Right renal pelvis (tissue), 4 donors: ENCODE measurements around the gene RIMBP3C. TPM values are rescaled to one million over a fixed set of nuclear protein-coding genes. Genes with fewer than 3 reads are reported as not detected.
"Not testable (repeated sequence)": the region's sequence is repeated elsewhere in the genome, so short reads cannot be mapped to it uniquely, and the experiment has no call there.

Source experiments
- DNase-seq, 4 donors: peaks; one replicate each; pipeline ENCODE4 v3.0.0-alpha.2; 2013; ENCODE audit warnings: low read depth in 4 of 4, low spot score in 3 of 4, missing footprints in 1 of 4
- polyA plus RNA-seq, 4 donors: library from polyadenylated mRNA; unstranded; fragments of 120-200 nt; gene quantifications; one replicate each; pipeline ENCODE4 v1.2.1, GENCODE V29; 2013; ENCODE audit not compliant: insufficient read length in 4 of 4

Gene RIMBP3C
- under 1 TPM; 0.25 to 0.50 (median 0.41) TPM for polyA plus RNA-seq

GRCh38 chr22:21551361-21551760 lies at the start of gene RIMBP3C:
TSS of gene RIMBP3C (minus strand) at chr22:21551461. CDS start at chr22:21550976, 485 bp downstream.
- DNase-seq: not testable (repeated sequence)

- no peak for DNase-seq
Measured at GRCh38 chr22:21599053-21599893, 48.0 kb upstream of the RIMBP3C start.

- DNase-seq: no peak
Measured at GRCh38 chr22:21598302-21598701, 47.0 kb upstream of the RIMBP3C start.

GRCh38 chr22:21596356-21597135 lies 45.3 kb upstream of the RIMBP3C start:
- DNase-seq: not testable (repeated sequence)

- DNase-seq: no peak
Measured at GRCh38 chr22:21594865-21595452, 43.7 kb upstream of the RIMBP3C start.

DNA sequence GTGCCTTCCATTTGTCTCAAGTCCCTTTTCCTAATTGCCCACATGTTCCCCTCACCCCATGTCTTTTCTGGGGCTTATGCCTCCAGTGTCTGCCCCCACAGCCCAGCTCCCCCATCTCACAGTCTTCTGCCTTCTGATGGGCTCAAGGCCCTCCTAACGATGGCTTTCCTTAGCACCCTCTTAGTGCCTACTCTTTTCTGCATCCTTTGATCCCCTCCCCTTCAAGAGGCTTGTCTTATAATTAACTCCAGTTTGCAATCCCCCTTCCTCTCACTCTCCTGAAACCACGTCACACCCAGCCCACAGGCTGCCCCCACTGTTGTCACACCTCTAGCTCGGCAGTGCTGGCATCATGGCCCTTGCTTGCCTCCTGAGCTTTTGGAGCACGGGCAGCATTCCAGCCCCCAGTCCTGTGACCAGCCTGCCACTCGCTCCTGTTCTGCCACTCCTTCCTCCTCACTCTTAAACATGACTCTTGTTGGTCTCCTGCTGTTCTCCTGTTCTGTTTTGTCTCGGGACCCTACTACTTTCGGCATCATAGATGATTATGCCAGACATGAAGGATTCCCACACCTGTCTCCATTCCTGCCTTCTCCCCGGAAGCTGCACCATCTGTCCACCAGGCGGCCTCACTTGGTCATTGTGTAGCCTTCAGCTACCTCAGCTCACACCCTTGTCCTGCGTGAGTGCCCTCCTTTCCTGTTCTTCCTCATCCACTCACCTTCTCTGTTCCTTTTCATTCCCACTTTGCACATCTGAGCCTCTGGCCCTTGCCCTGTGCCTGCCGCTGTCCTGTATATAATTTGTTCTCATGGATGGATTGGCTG lies 42.4 kb upstream of the RIMBP3C start:
- DNase-seq: no peak

GRCh38 chr22:21592422-21592821 lies 41.2 kb upstream of the RIMBP3C start:
- DNase-seq: no peak

DNA sequence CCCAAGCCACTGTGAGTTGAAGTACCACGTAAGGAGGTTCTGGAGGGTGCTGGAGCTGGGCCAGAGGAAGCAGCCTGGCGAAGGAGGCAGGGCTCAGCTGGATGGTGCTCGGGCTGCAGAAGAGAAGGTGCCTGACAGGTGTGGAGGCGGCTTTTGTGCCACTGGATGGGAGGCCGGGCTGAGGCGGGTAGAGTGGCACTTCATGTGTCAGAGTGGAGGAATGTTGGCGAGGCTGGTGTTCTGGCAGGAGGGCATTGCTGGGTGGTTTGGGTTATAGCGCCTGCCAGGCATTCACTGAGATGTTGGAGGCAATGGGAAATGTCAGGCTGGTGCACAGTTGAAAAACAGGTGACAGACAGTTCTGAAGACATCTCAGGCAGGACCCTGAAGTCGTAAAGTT lies 40.4 kb upstream of the RIMBP3C start:
- no peak for DNase-seq

DNA sequence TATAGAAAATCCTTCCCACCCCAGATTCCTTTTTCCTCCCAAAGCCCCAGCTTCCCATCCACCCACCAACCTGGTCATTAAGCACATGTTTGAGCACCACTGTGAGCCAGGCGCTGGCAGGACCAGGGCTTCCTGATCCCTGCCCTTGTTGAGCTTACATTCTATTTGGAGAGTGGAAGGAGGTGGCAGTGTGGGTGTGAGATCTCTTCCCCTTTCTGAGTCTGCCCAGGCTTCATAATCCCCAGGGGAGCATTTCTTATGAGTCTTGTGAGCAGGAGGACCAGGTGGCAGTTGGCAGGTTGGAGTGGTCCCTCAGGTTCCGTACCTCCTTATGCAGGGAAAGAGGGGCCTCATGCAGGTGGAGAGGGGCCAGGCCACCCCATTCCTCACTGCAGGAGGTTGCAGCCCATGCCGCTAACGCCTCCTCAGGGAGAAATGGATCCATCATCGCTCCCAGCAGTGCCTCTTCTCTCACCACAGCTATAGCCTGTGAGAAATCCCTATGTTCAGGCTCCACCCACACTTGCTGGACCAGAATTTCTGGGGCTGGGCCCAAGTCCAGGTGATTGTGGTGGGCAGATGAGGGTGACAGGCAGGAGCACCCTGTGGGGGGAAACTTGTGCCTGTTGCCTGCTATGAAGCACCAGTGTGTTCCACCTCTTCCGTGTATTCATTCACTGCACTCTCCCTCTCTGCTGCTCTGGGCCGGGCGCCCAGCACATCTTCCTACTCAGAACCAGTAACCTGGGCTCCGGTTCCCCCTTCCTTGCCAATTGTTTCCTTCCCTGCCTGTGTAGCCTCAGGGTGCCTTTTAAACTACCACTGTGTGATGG lies 39.8 kb upstream of the RIMBP3C start:
- no peak for DNase-seq

DNA sequence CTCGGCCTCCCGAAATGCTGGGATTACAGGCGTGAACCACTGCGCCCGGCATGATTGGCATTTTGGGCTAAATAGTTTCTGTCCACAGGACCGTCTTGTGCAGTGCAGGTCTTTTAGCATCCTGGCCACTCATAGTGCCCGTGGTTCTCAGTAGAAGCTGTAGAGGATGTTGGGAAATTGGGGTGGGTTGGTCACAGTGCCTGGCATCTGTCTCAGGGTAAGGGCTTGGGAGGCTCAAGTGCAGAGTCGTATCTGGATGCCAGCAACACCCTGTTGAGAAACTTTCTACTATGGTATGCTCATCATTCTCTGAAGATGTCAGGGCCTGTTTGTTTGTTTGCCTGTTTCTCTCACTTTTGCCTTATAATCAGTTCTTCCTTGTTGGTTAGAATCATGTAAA lies 38.1 kb upstream of the RIMBP3C start:
- no peak for DNase-seq

DNA sequence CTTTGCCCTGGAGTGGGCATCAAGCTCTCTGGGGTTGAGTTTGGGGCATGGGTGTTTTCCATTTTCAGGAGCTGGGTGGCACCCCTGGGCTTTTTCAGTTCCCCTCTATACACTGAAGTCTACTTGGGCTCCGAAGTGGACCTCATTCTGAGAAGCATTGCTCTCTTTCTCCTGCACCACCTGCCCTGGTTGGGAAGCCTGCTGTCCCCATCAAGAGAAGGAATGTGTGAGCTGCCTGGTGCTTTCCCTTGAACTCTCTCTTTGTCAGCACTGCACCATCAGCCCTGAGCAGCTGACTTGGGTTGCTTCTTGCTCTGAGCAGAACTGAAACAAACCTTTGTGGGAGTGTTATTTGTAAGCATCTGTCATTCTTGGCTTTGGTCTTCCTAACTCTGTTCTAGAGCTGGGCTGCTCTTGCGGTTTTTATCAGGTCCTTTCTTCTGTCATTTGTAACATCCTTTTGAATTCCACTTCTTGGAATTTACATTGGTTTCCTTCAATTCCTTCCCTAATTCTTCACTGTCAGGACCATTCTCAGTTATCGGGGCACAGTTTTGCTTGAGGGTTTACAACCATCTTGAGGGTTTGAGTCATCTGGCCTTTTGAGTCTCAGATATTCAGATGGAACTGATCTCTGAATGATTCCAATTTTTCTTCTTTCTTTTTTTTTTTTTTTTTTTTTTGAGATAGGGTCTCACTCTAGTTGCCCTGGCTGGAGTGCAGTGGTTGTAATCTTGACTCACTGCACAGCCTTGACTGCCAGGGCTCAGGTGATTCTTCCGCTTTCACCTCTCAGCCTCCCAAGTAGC lies 36.7 kb upstream of the RIMBP3C start:
- no peak for DNase-seq

DNA sequence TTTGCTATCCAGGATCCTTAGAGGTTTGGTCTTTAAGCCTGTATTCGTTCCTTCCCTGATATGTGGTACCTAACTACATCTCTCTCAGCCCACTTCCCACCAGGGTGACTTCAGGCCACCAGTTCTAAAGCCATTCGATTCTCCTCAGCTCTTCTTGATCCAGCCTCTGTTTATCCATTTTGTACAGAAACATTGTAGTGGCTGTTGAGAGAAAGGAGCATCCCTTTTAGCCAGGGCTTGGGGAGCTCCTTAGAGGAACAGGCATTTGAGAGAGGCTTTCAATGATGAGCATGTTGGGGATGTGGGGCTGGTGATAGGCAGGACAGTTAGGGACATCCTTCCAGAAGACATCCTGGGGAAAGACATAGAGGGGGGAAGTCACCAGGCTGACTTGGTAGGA lies 34.1 kb upstream of the RIMBP3C start:
- DNase-seq: no peak

DNA sequence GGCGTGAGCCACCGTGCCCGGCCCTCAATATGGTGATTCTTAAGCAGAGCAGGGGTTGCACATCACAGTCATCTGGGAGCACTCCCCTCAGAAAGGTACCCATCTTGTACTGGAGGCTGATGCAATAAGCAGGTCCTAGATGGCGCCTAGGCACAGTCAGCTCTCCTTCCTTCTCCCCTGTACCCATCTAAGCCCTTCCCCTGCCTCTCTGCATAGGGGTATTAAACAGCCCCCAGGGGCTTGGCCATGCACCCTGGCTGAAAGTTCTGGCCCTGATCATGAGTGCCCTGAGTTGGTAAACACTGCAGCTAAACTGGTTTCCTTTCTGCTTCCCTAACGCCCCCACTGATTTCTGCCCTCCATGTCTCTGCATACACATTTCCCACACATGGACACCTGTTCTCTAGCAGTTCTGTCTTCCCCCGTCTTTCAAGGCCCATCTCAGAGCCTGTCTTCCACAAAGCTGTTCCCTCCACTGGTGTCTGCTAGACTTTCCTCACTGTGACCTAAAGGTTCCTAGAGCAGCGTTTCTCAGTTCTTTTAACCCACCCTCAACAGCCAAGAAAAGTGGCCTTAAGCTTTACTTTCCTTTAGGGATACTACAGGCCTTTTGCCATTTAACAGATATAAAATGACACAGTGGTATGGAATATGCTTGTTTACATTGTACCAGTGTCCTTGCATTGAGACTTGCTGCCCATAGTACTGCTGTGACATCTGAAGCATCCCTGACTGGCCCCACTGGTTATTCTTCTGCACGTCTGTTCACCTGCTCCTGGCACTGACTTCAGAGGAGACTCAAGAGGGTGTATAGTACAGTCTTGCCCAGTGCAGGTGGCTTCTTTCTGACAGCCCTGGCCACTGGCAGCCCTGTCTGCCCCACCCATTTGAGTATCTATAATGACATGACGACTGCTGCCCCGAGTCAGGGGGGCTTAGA lies 31.8 kb upstream of the RIMBP3C start:
- no peak for DNase-seq

GRCh38 chr22:21581009-21581713 lies 29.9 kb upstream of the RIMBP3C start:
- DNase-seq: not testable (repeated sequence)

DNA sequence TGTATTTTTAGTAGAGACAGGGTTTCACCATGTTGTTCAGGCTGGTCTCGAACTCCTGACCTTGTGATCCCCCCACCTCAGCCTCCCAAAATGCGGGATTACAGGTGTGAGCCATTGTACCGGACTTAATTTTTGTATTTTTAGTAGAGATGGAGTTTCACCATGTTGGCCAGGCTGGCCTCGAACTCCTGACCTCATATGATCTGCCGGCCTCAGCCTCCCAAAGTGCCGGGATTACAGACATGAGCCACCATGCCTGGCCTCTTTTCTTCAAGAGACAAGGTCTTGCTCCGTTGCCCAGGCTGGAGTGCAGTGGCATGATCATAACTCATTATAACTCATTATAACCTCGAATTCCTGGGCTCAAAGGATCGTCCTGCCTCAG lies 29.4 kb upstream of the RIMBP3C start:
- not testable (repeated sequence) for DNase-seq

DNA sequence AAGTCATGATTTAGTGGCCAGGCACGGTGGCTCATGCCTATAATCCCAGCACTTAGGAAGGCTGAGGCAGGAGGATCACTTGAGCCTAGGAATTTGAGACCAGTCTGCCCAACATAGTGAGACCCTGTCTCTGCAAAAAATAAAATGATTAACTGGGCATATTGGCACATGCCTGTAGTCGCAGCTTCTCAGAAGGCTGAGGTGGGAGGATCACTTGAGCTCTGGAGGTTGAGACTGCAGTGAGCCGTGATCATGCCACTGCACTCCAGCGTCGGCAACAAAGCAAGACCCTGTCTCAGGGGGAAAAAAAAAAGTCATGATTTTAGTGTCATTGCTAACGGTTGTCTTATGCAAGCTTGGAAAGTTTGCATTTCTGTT lies 28.2 kb upstream of the RIMBP3C start:
- DNase-seq: no peak
